Fibroblast of pulmonary artery (primary cell): ENCODE data around the gene BRF1.

Source experiments
- DNase-seq: peaks from one replicate; pipeline ENCODE4 v3.0.0-alpha.2; 2010; ENCODE audit warnings: low read depth
- H3K4me3 ChIP-seq: replicated peaks from 2 replicates; pipeline ENCODE4 v1.5.1; 2011; ENCODE audit warnings: low read depth, mild to moderate bottlenecking, control low read depth, low read length, moderate library complexity
- CTCF ChIP-seq: IDR thresholded peaks from 2 replicates; pipeline ENCODE4 v1.5.1; 2011; ENCODE audit warnings: mild to moderate bottlenecking, control low read depth, low read length, inconsistent platforms; ENCODE audit errors: missing control alignments

BRF1 gene

DNA sequence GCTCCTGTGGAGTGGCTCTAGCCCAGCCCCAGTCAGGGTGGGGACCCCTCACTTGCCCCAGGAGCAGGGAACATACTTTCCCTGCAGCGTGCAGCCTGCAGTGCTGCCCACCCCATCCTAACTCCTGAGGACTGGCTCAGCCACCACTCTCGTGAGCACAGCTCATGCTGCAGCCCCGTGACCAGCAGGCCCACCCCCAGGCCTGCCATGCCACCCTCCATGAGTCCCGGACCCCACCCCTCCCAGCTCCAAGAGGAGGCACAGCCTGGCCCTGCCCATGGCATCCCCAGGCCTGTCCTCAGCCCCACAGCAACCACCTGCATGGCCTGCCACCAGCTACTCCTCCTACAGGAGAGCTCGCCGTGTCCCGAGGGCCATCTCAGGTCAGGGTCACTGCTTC is 128.3 kb downstream of the BRF1 start:
- TF ChIP-seq CTCF = no peak
- no peak for DNase-seq
- no peak overlapping the region for H3K4me3 ChIP-seq

DNA sequence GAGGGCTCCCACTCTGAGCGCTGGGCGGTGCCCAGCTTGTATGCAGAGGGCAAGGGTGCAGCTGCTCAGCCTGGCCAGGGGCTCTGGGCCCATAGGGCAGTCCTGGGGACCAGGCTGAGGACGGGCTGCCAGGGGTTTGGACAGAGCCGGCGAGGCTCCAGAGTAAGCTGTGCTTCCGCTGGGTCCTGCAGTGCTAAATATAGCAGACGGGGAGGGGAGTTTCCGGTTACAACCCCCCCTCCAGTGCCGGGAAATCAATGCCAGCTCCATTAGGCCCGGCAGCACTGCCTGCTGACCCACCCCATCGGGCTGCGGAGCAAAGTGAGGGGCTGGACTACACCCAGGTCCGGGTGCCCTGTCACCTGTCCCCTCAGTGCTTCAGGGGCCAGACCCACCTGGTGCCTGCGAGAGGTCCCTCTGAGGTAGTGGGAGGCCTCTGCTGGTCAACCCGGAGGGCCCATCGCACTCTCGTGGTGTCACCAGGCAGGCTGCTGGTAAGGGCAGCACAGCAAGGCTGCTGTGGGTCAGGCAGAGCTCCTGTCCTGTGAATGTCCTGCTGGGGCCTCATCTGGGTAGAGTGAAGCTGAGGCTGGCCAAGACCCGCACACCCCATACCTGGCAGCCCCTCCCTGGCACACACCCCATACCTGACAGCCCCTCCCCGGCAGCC is 129.7 kb downstream of the BRF1 start:
- no peak for DNase-seq
- no peak for TF ChIP-seq CTCF
- no peak overlapping the region for H3K4me3 ChIP-seq

DNA sequence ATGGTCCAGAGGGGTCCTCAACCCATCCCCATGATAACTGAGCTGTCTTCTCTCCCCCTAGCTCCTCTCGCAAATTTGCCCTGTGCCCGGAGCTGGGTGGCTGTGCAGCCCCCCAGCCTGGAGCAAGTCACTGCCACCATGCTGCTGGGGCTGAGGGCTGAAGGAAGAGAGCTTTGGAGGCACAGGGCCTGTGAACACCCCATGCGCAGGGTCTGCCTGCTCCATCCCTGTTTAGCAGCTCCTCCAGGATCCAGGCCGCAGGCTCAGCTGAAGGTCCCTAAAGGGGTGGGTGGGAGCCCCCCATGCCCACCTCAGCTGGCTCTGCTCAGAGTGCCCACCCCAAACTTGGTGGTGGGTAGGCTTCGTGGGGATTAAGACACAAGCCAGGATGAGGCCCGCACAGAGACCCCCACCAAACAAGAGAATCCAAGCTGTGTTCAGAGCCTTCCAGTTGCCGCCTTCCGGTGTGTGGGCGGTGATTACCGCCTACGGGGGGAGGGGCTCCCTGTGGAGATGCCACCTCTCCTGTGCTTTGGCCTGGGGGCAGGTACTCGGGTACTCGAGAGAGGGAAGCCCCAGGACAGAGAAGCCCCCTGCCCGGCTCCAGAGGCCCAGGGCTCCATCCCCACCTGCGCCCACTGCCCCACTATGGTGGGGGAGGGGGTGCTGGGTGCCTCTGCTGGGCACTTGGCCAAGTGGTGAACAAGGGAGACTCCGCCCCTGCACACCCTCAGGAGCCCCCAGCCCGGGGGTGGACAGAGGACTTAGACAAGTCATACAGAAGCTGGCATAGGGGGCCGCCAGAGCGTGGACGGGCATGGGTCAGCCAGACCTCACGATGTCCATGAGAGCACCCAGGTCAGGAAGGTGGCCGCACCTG is 130.8 kb downstream of the BRF1 start:
- DNase-seq = no peak
- TF ChIP-seq CTCF = no peak
- H3K4me3 ChIP-seq = no peak overlapping the region

DNA sequence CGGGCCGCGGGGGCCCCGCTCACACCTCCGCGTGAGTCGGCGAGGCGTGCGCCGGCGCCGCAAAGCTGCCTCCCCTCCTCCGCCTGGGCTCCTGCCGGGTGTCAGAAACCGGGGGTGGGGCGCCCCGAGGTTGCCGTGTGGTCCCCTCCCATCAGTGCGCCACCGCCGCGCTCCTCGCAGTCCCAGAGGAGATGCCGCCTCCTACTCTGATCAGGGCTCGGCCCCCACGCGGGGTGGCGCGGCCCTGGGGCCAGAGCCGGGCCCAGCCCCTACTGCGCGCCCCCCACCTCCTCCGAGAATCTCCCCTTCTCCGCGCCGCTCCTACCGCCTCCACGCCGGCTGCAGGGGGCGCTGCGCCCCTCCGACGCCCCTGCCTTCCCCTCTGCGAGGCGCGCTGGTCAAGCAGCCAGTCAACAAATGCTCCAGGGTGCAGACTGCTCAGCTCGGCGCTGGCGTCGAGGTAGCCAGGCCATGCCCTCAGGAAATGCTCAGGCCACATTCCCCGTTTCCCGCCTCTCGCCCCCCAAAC is 131.8 kb downstream of the BRF1 start:
- TF ChIP-seq CTCF = peak; percentile 34
- no peak for DNase-seq
- no peak overlapping the region for H3K4me3 ChIP-seq

DNA sequence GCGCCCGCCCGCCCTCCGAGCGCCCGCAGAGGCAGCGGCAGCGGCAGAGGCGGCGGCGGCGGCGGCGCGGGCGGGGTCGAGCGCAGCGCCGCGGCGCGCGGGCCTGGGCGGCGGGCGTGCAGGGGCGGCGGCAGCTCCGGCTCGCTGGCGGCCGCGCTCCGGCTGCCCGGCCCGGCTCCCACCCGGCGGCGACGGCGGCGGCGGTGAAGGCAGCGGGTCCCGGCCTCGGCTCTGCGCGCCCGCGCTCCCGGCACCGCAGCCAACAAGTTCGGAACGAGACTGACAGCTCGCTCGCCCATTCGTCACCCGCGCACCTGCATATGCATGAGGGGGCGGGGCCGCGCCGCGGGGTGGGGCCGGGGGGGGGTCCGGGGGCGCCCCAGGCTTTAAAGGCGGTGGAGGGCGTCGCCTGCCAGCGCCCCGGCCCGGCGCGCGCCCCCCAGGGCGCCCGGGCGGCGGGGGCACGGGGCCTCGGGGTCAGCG is 132.3 kb downstream of the BRF1 start, which contains the start of gene JAG2:
JAG2 (minus strand) TSS at position 281 of the 483 bp plus-strand sequence. CDS start 356 bp downstream, outside the sequence.
- TF ChIP-seq CTCF = no peak
- peak; percentile 34 for DNase-seq
- no peak within 1 kb of the TSS for H3K4me3 ChIP-seq

- DNase-seq = no peak
- TF ChIP-seq CTCF = no peak
- no peak overlapping the region for H3K4me3 ChIP-seq
Measured at GRCh38 chr14:105168093-105168420, 132.7 kb downstream of the BRF1 start.
